SK-N-SH (cell line): ENCODE data around the gene REXO5. TPM values are rescaled to one million over a fixed set of nuclear protein-coding genes. Genes with fewer than 3 reads are reported as not detected.

ENCODE experiments used
- CTCF ChIA-PET: fragments of 300-600, 350-600 bp; formaldehyde crosslinking; extraction: SDS; loops from one replicate; lab custom pipeline; 2021; lab: Yijun Ruan, JAX
- POLR2A ChIA-PET: fragments of 350-600 bp; sonication (Branson Sonifier 250); formaldehyde crosslinking; extraction: SDS; loops from one replicate; lab custom pipeline; 2020; ENCODE audit warnings: antibody characterized with exemption, inconsistent platforms; lab: Yijun Ruan, JAX
- DNase-seq: peaks from one replicate; pipeline ENCODE4 v3.0.0; 2012
- H2AFZ ChIP-seq: fragments of 200-600 bp; sonication (generic); 2 replicates; pipeline ENCODE4 v1.8.1; 2016; ENCODE audit warnings: antibody characterized with exemption, mild to moderate bottlenecking, low read depth
- H3F3A ChIP-seq: fragments of 200-600 bp; sonication (generic); replicated peaks from 2 replicates; pipeline ENCODE3; 2016; ENCODE audit warnings: antibody characterized with exemption, mild to moderate bottlenecking; ENCODE audit not compliant: insufficient read depth
- H3K27ac ChIP-seq, 2 experiments: fragments of 200-500 bp in 1 of 2; fragments of 200-600 bp in 1 of 2; sonication (Bioruptor generic) in 1 of 2; sonication (generic), shearing (Covaris generic) in 1 of 2; 2 replicates each; pipeline versions ENCODE4 v1.5.1 to v1.6.1; 2014 to 2016; ENCODE audit warnings: low read depth in 2 of 2, inconsistent platforms in 1 of 2, low read length in 1 of 2, mild to moderate bottlenecking in 1 of 2, mixed read lengths in 1 of 2
- H3K27me3 ChIP-seq: fragments of 200-600 bp; sonication (generic), shearing (Covaris generic); 2 replicates; pipeline ENCODE4 v1.6.1; 2016; ENCODE audit warnings: mixed run types; ENCODE audit not compliant: insufficient read depth
- H3K36me3 ChIP-seq, 2 experiments: fragments of 200-500 bp in 1 of 2; fragments of 200-600 bp in 1 of 2; sonication (Bioruptor generic) in 1 of 2; sonication (generic) in 1 of 2; replicated peaks in 1 of 2; 2 replicates each; pipeline versions ENCODE3 to v1.5.1; 2014 to 2016; ENCODE audit warnings: low read length in 1 of 2, mild to moderate bottlenecking in 1 of 2; ENCODE audit not compliant: insufficient read depth in 2 of 2, control insufficient read depth in 1 of 2
- H3K4me1 ChIP-seq, 2 experiments: fragments of 200-500 bp in 1 of 2; fragments of 200-600 bp in 1 of 2; sonication (Bioruptor generic) in 1 of 2; sonication (generic), shearing (Covaris generic) in 1 of 2; 2 replicates each; pipeline versions ENCODE4 v1.5.1 to v1.6.1; 2014 to 2016; ENCODE audit warnings: low read depth in 1 of 2, low read length in 1 of 2, mixed run types in 1 of 2; ENCODE audit not compliant: insufficient read depth in 2 of 2, control insufficient read depth in 1 of 2
- H3K4me2 ChIP-seq: fragments of 200-600 bp; sonication (generic), shearing (Covaris generic); 2 replicates; pipeline ENCODE4 v1.6.1; 2017; ENCODE audit warnings: mixed run types
- H3K4me3 ChIP-seq, 2 experiments: fragments of 200-500 bp in 1 of 2; fragments of 200-600 bp in 1 of 2; sonication (Bioruptor generic) in 1 of 2; sonication (generic), shearing (Covaris generic) in 1 of 2; 2 replicates each; pipeline versions ENCODE4 v1.5.1 to v1.8.1; 2014 to 2016; ENCODE audit warnings: low read depth in 2 of 2, inconsistent platforms in 1 of 2, low read length in 1 of 2, mild to moderate bottlenecking in 1 of 2, mixed read lengths in 1 of 2, moderate library complexity in 1 of 2
- H3K79me2 ChIP-seq: fragments of 200-600 bp; sonication (generic); 2 replicates; pipeline ENCODE4 v1.8.1; 2017; ENCODE audit warnings: mild to moderate bottlenecking; ENCODE audit not compliant: insufficient read depth
- H3K9ac ChIP-seq: fragments of 200-600 bp; sonication (generic); 2 replicates; pipeline ENCODE4 v1.6.1; 2017; ENCODE audit warnings: mixed run types
- H3K9me2 ChIP-seq: fragments of 200-600 bp; sonication (generic); 2 replicates; pipeline ENCODE4 v1.6.1; 2017; ENCODE audit warnings: mixed run types
- H3K9me3 ChIP-seq: fragments of 200-600 bp; sonication (generic); 2 replicates; pipeline ENCODE4 v1.6.1; 2017; ENCODE audit warnings: mixed run types, mild to moderate bottlenecking, moderate library complexity
- H4K20me1 ChIP-seq: fragments of 200-600 bp; sonication (generic); 2 replicates; pipeline ENCODE4 v1.6.1; 2017; ENCODE audit warnings: mild to moderate bottlenecking, mixed run types; ENCODE audit not compliant: insufficient read depth
- CTCF ChIP-seq: fragments of 200-600 bp; sonication (generic); IDR thresholded peaks from 2 replicates; pipeline ENCODE4 v1.6.1; 2017; ENCODE audit warnings: antibody characterized with exemption, mild to moderate bottlenecking, moderate library complexity
- EP300 ChIP-seq, 2 experiments: IDR thresholded peaks; 2 replicates each; pipeline versions ENCODE4 v1.4.0 to v1.6.1; 2012; ENCODE audit warnings: borderline replicate concordance in 1 of 2, low read depth in 1 of 2, low read length in 1 of 2
- FOSL2 ChIP-seq: IDR thresholded peaks from 2 replicates; pipeline ENCODE4 v1.4.0; 2012; ENCODE audit warnings: low read depth, mild to moderate bottlenecking, moderate library complexity, borderline replicate concordance
- GATA2 ChIP-seq: sonication (generic); formaldehyde crosslinking; IDR thresholded peaks from 2 replicates; pipeline ENCODE4 v1.5.0; 2020; ENCODE audit warnings: mild to moderate bottlenecking, missing genetic modification reagents
- NFIC ChIP-seq: IDR thresholded peaks from 2 replicates; pipeline ENCODE4 v1.4.0; 2012; ENCODE audit warnings: borderline replicate concordance
- PBX3 ChIP-seq: IDR thresholded peaks from 2 replicates; pipeline ENCODE4; 2012
- REST ChIP-seq: IDR thresholded peaks from 2 replicates; pipeline ENCODE4 v1.6.1; 2012; ENCODE audit warnings: mild to moderate bottlenecking, low read depth, low read length, moderate library complexity
- RFX5 ChIP-seq: IDR thresholded peaks from 2 replicates; pipeline ENCODE4 v1.6.1; 2012; ENCODE audit warnings: mild to moderate bottlenecking, improper control_type of control experiment, low read length
- TCF12 ChIP-seq: IDR thresholded peaks from 2 replicates; pipeline ENCODE4 v1.4.0; 2012
- WGBS: methylation state at CpG from one replicate; pipeline ENCODE4 v1.1.6; 2017; ENCODE audit warnings: low lambda C conversion rate; 5-methylcytosine and 5-hydroxymethylcytosine counted together
- polyA plus RNA-seq, 3 experiments: library from polyadenylated mRNA; depleted of rRNA; stranded (reverse); fragments of >200 nt; gene quantifications; 2 replicates each; pipeline ENCODE4 v1.2.3, GENCODE V29; 2012

Gene REXO5
- polyA plus RNA-seq, 1 of the 3 experiments (the other 2 are of a cell fraction): 3.8 TPM

GRCh38 chr16:20844054-20844453 lies 37.7 kb downstream of the REXO5 start (continued):
- TF ChIP-seq PBX3 (no peak), REST (no peak), NFIC (no peak), CTCF (no peak)
- TF ChIP-seq, all 33 proteins: peak for 0

- no peaks in the 10 kb centered on the region for H3K79me2 ChIP-seq
- H3K4me2 ChIP-seq: no peak overlapping the region
- H3K4me3 ChIP-seq: no peak overlapping the region
- no peak for TF ChIP-seq GATA2 (CRISPR knock-in tag)
- no peak for TF ChIP-seq RFX5
- TF ChIP-seq EP300 (IDR thresholded peaks at IDR 0.05; ENCODE audit: borderline replicate concordance in 1 of 2, low read depth in 1 of 2, low read length in 1 of 2): no peak
- no peak for TF ChIP-seq FOSL2
- no peak for TF ChIP-seq TCF12
- H3K9ac ChIP-seq: no peak overlapping the region
- peaks cover 30 to 40% of the 10 kb centered on the region in 2 experiments for H3K36me3 ChIP-seq
- no peaks in the 10 kb centered on the region for H3K27me3 ChIP-seq
- no peaks in the 10 kb centered on the region for H3K9me3 ChIP-seq
- no peaks in the 10 kb centered on the region for H4K20me1 ChIP-seq
- DNase-seq: no peak
- H3K27ac ChIP-seq: no peak overlapping the region
- no peaks in the 10 kb centered on the region for H3K9me2 ChIP-seq
- 100% methylated on average over 3 of the region's 3 CpGs for WGBS
- H3F3A ChIP-seq: no peaks in the 10 kb centered on the region
- H3K4me1 ChIP-seq: no peaks in the 10 kb centered on the region
- POLR2A ChIA-PET: no interaction called here
- no peak overlapping the region for H2AFZ ChIP-seq
- CTCF ChIA-PET: interaction anchor here (1.0 kb wide), 1 partner anchor 31 kb away, joined by 3 read pairs; no protein-coding TSS in a partner anchor
Measured at GRCh38 chr16:20844588-20844987, 38.3 kb downstream of the REXO5 start.
